GM12864 (cell line): ENCODE measurements around the gene RBMS3.

Experiments
- DNase-seq: peaks from one replicate; pipeline ENCODE4 v3.0.0-alpha.2; 2011; ENCODE audit warnings: low read depth
- H3K4me3 ChIP-seq: 2 replicates; pipeline ENCODE4 v1.5.1; 2011; ENCODE audit warnings: mild to moderate bottlenecking, low read depth, low read length, control low read depth
- TF ChIP-seq, protein P1 (sequence below): IDR thresholded peaks from 2 replicates; pipeline ENCODE4 v1.5.1; 2011; ENCODE audit warnings: low read depth, mild to moderate bottlenecking, moderate library complexity, low read length, control low read depth, inconsistent platforms; ENCODE audit errors: missing control alignments

Gene RBMS3

DNA sequence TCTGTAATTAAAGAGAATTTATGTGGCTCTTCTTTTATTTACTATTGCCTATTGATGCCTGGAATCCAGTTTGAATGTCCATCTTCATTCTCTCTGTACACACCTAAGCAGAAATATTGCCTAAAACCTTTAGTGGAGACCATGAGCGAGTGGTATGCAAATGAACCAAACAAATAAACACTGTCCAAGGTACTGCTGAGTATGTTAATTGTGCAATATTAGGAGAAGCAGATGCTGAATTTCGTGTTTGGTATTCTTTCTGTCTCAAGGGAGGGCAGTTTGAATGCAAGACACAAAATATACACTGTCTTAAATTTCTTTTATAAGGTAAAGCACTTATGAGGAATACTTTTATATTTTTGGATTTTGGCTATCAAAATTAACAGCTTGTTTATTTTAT, 440.9 kb downstream of the RBMS3 start:
- TF ChIP-seq, protein P1, sequence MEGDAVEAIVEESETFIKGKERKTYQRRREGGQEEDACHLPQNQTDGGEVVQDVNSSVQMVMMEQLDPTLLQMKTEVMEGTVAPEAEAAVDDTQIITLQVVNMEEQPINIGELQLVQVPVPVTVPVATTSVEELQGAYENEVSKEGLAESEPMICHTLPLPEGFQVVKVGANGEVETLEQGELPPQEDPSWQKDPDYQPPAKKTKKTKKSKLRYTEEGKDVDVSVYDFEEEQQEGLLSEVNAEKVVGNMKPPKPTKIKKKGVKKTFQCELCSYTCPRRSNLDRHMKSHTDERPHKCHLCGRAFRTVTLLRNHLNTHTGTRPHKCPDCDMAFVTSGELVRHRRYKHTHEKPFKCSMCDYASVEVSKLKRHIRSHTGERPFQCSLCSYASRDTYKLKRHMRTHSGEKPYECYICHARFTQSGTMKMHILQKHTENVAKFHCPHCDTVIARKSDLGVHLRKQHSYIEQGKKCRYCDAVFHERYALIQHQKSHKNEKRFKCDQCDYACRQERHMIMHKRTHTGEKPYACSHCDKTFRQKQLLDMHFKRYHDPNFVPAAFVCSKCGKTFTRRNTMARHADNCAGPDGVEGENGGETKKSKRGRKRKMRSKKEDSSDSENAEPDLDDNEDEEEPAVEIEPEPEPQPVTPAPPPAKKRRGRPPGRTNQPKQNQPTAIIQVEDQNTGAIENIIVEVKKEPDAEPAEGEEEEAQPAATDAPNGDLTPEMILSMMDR = no peak
- no peak overlapping the region for H3K4me3 ChIP-seq
- DNase-seq = no peak

- TF ChIP-seq, protein P1 = no peak
- no peak overlapping the region for H3K4me3 ChIP-seq
- DNase-seq = no peak
These were observed 450.2 kb downstream of the RBMS3 start for GRCh38 chr3:29731050-29731449.

- DNase-seq = no peak
- TF ChIP-seq, protein P1 = no peak
These were observed 460.4 kb downstream of the RBMS3 start for GRCh38 chr3:29741231-29741630.

GRCh38 chr3:29745232-29745870, 464.5 kb downstream of the RBMS3 start:
- TF ChIP-seq, protein P1 = no peak
- no peak overlapping the region for H3K4me3 ChIP-seq
- DNase-seq = no peak

More at GRCh38 chr3:29741231-29741630, 460.4 kb downstream of the RBMS3 start:
- H3K4me3 ChIP-seq = no peak overlapping the region

- DNase-seq = no peak
- TF ChIP-seq, protein P1 = no peak
- H3K4me3 ChIP-seq = no peak overlapping the region
These were observed 465.4 kb downstream of the RBMS3 start for GRCh38 chr3:29746163-29746760.

- no peak for DNase-seq
- TF ChIP-seq, protein P1 = no peak
These were observed 467.1 kb downstream of the RBMS3 start for GRCh38 chr3:29747991-29748390.

More at GRCh38 chr3:29747991-29748390, 467.1 kb downstream of the RBMS3 start:
- H3K4me3 ChIP-seq = no peak overlapping the region
